NCI-H774 (cell line): ENCODE data around the gene CYP1B1.
"Not testable (repeated sequence)": the region's sequence is repeated elsewhere in the genome, so short reads cannot be mapped to it uniquely, and the experiment has no call there.

Experiments used
- DNase-seq: peaks from one replicate; lab custom pipeline; 2025; lab: John Stamatoyannopoulos, UW

The CYP1B1 gene

DNA sequence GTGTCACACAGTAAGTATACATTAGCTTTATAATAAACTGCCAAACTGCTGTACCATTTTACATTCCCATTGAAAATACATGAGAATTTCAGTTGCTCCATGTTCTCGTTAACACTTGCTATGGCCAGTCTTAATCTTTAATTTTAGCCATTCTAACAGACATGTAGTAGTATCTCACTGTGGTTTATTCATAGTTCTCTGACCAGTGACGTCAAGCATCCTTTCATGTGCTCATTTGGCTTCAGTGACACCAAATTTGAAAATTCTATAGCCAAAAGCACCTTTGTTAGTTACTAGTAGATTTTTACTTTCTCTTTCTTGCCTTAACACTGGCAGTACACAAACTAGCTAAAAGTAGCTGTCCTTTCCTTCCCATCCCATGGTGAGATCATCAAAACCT lies 43.0 kb downstream of the CYP1B1 start:
- DNase-seq = no peak

DNA sequence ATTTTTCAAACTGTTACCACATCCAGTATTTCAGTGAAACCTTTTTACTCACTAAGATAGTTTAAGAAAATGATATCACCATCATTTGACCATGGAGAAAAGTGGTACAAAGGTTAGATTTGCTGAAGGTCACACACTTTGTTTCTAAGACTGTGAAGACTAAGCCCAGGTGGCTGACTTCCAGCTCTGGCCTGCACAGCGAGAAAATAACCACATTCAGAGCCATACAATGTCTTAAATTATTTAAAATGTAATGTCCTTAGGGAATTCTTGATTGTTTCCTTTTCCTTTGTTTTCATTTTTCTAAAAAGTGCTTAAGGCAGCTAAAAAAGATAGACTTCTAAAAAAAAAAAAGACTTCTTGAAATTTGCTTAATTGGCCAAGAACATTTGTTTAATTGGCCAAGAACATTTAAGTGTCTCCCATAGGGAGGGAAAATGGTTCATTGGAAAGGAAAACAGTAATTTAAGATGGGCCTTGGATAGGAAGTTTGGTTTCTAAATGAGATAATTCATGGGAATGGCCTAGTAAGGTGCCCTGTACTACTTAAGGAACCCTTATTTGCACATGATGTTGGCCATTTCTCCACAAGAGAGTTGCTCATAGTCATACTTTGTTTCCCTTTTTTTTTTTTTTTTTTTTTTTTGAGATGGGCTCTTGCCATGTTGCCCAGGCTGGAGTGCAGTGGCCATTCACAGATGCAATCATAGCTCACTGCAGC lies 45.2 kb downstream of the CYP1B1 start:
- DNase-seq = no peak

DNA sequence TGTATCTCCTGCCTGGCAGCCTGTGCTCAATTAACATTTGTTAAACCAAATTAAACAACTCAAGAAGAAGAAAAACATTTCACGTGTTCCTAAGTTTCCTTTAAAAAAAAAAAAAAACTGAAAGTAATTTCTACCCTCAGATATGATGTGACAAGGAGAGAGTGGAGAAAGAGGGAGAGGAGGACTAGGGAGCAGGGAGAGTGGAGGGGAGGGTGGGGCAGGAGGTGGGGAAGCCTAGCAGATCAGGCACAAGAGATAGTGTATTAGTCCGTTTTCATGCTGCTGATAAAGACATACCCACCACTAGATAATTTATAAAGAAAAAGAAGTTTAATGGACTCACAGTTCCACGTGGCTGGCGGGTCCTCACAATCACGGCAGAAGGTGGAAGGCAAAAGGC lies 46.4 kb downstream of the CYP1B1 start:
- DNase-seq = no peak

DNA sequence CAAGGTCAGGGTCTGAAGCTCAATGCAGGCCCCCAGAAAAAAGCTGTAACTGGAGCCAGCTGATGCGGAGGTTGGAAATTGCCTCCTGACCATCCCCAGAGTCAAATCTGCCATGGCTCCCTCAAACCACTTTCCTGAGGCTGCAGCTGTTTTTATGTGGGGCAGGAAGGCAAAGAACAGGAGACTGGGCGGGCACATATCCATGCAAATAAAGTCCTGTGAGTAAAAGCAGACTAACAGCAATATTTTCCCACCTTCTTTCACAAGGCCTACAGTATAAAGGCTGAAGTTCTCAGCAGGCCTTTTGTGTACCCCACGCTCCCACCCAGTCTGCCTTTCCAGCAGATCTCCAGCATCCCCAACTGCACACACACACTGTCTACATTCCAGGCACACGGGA lies 47.1 kb downstream of the CYP1B1 start:
- no peak for DNase-seq

DNA sequence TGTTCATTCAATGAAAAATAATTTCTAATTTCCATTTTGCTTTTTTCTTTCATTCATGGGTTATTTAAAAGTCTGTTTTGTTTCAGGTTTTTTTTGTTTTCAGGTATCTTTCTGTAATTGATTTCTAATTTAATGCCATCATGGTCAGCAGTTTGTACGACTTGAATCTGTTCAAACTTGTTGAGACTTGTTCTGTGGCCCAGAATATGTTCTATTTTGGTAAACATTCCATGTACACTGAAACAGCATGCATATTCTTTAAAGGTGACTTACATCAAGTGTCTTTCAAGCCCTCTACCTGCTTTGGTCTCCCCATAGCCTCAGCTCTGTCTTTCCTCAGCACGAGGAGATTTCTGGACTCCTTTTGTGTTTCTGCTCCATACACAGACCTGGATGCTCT lies 49.1 kb downstream of the CYP1B1 start:
- no peak for DNase-seq

DNA sequence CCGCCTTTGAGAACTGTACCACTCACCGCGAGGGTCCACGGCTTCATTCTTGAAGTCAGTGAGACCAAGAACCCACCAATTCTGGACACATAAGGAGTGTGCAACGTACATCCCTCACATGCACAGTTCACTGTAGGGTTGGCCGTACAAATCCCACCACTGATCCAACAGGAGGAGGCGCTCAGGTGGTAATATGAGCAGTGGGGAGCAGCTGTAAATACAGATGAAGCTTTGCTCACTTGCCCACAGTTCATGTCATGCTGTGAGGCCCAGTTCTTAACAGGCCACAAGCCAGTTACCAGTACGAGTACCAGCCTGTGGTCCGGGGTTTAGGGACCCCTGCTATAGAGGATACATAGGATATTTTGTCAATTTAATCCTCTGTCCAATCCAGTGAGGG lies 54.4 kb downstream of the CYP1B1 start:
- DNase-seq = no peak

DNA sequence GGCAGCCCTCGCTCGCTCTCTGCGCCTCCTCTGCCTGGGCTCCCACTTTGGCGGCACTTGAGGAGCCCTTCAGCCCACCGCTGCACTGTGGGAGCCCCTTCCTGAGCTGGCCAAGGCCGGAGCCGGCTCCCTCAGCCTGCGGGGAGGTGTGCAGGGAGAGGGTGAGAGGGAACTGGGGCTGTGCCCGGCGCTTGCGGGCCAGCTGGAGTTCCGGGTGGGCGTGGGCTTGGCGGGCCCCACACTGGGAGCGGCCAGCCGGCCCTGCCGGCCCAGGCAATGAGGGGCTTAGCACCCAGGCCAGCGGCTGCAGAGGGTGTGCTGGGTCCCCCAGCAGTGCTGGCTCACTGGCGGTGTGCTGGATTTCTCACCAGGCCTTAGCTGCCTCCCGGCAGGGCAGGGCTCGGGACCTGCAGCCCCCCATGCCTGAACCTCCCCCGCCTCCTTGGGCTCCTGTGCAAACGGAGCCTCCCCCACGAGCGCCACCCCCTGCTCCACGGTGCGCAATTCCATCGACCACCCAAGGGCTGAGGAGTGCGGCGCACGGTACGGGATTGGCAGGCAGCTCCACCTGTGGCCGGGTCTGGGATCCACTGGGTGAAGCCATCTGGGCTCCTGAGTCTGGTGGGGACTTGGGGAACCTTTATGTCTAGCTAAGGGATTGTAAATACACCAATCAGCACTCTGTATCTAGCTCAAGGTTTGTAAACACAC lies 55.4 kb downstream of the CYP1B1 start:
- not testable (repeated sequence) for DNase-seq

DNA sequence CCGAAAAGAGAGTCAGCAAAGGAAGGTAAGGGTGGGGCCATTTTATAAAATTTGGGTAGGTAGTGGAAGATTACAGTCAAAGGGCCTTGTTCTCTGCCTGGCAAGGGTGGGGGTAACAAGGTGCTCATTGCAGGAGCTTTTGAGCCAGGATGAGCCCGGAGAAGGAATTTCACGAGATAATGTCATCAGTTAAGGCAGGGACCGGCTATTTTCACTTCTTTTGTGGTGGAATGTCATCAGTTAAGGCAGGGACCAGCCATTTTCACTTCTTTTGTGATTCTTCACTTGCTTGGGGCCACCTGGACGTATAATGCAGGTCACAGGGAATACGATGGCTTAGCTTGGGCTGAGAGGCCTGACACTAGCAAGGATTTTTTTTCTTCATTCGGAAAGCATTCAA lies 58.1 kb downstream of the CYP1B1 start:
- DNase-seq = no peak
